Activated T-cell treated with anti-CD3 and anti-CD28 coated beads for 48 hours (primary cell): ENCODE data around the gene BAIAP2L1.

Experiments used
- DNase-seq: peaks from one replicate; pipeline ENCODE4 v3.0.0-alpha.2; 2020; ENCODE audit warnings: low read depth

The BAIAP2L1 gene

DNA sequence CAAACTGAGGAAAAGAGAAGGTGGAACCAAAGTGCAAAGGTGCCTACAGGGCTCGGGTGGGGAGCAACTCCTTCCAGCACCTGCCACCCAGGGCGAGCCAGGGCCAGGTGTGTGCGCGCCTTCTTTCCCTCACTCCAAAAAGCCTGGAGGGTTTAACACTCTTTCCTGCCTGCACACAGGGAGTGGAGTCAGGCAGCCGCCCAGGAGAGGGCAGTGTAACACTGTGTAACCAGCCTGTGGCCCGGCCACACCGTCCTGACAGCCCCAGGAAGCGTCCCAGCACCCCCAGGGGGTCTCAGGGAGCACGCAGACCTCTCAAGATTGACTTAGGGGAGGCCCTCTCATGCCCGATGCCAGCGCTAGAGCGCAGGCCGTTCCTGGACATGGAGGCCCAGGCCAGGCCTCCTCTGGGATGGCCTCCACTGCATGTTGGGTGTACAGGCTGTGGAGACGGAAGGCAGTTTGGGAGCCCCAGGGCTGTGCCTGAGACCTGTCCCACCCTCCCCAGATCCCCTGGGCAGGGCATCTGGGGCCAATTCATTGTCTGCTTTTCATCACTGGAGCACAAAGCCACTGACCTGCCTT lies 106.0 kb downstream of the BAIAP2L1 start:
- DNase-seq, result no peak

DNA sequence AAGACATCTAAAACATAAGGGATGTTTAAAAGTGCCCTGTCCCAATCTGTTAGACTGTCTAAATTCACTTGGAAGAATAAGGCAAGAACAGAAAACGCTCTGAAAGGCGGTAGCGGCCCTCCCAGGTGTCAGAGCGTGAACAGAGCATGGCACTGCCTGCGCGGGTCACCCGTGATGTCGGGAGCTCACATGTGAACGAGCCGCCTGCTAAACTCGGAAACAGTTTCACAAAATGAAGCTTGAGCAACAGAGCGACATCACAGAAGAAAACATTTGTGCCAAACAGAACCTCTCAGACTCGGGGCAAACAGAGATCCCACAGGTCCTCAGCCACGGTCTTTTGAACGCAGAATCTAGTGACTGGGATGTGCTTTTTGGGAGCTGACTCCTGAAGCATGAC lies 106.6 kb downstream of the BAIAP2L1 start:
- DNase-seq, result no peak

DNA sequence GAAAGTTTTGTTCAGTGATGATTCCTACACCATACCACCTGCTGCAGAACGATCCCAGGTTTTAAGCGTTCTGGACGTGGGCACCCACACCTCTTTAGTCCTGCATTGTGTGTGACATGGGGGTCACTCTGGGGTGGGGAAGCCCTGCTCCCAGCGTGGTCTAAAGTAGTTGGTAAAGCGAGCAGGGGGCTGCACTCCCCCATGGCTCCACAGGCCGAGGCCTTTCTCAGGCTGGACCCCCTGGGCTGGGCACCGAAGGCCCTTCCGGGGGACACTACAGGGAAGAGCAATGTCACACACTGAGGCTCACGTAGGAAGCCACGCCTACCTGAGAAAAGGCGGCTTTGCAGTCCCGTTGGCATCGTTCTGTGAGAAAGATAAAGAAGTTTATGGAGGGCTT lies 107.1 kb downstream of the BAIAP2L1 start:
- DNase-seq, result no peak

DNA sequence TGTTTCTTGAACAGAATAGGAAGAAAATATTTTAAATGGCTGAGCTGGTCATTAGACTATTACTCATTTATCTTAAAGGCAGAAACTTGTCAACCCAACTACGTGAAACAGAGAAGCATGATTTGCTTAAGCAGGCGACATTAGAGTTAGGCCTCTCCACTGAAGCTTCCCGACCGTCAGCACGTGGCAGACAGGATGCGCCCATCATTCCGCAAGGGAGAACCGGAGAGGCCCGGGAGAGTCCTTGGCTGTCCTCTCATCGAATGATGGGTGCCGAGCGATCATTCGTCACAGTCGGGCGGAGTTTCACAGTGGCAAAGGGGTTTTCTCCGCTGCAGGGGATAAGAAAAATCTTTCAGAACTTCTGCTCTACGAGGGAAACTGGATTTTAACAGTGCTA lies 107.6 kb downstream of the BAIAP2L1 start:
- DNase-seq, result no peak

DNA sequence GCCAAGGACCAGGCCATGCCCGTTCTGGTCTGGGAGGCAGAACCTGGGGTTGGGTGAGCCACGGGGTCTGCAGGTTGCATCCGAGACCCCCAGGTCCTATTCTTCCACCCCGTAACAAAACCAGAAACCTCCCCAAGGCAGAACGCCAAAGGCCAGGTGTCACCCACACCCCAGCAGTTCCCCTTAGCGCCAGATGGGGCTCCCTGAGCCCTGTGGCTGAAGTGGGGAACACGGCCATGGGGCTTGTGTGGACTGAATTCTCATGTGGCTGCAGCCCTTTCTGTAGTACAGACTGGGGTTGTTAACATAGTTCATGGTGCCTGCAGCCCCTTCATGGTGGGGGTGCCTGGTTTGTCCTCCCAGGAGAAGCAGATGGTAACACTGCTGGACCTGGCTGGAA lies 109.2 kb downstream of the BAIAP2L1 start:
- no peak for DNase-seq

DNA sequence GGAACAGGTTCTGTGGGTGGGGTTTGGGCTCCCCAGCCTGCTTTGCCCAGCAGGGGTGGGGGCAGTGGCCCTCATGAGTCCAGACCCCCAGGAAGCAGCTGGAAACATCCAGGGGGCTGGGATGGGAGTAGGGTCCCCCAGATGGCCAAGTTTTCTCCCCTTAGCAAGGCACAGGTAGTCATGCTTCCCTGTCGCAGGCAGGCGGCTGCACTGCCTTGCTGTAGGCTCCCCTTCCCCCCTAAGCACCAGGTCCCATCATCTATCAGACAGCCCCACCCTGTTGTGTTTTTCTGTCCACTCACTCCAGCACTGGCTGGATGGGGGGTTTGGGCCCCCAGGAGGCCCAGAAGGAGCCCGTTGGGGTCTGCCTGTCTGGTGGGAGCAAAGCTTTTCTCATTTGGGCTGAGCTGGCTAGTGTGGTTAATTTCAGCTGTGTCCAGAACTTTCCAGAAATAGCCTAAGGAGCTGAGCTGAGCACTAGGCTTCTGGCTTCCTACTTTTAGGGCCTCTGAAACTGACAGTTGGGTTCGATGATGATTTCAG lies 111.5 kb downstream of the BAIAP2L1 start:
- DNase-seq, result no peak

DNA sequence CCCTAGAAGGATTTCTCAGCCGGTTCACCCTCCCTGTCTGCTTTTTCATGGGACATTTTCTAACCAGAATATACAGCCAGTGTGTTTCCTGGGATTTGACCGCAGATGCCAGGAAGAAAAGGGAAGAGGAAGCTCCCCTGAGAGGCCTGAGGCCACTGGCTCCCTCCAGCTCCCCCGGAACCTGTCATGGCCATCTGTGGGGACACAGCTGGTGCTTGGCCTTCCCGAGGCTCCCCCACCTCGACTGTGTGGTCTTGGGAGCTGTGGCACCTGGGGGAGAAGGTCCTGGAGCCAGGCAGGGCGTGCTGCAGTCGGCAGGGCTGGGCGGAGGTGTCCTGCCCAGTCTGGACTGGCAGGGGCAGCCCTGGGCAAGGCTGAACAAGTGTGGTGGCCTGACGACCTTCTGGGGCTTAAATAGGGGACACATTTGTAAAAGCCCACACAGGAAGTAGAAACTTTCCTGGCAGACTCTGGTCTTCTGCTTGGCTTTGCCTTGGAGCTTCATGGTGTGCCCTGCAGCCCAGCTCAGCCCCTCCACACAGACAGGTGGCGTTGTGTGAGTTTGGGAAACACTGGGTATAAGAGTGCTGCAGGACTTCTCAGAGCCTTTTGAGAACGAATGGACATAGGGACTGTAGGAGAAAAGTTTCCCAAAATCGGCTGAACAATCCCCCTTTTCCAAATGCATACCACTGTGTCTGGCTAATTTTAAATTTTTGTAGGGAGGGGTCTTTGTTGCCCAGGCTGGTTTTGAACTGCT lies 112.6 kb downstream of the BAIAP2L1 start:
- DNase-seq, result no peak

DNA sequence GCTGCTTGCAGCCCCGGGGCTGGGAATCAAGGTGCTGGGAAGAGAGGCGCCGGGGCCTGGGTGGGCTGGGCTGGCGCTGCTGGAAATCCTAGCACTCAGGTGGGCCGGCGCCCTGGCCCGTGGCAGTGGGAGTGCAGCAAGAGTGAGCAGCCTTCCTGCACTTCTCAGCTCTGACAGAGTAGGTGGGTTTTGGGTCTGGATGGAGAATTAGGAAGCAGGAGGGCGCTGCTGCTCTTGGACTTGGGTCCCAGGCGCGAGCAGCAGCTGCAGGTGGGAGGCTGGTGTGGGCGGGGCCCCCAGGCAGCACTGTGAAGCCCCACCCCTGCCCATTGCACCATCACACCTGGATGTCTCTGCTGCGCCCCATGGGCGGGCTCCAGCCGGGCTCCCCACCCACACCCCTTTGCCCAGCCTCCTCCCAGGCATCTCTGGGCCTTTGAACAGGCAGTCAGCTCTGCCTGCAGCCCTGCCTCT lies 113.4 kb downstream of the BAIAP2L1 start:
- DNase-seq, result no peak

DNA sequence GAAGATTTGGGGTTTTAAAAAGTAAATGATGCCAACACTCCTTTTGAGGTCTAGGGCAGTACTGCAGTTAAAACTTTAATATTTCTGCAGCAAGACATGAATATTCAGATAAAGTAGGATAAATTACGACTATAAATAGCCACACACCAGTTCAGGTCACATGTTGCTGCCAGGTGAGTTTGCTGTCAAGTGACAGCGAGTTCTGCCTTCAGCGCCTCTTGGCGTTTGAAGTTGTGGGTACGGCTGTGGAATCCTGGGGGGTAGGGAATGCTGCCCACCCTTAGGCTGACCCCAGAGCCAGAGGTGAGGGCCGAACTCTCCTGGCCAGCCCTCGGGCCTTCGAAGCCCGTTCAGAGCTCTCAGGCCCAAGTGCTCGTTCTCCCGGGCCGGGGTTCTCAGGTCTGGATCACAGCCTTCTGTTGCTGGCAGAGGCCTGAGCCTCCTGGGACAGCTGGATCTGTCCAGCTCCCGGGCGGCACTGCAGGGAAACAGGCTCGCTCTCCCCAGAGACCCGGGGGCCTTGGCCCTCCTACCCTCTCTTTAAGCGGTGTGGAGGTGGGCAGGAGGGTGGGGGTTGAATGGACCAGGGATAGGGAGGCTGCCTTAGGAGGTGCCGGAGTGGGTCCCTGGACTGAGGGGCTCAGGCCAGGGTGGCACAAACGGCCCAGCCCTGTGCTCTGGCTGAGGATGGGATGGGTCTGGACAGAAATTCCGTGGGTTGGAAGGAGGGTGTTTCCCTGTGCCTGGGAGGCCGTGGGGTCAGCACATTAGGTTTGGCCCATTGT lies 114.0 kb downstream of the BAIAP2L1 start:
- no peak for DNase-seq

DNA sequence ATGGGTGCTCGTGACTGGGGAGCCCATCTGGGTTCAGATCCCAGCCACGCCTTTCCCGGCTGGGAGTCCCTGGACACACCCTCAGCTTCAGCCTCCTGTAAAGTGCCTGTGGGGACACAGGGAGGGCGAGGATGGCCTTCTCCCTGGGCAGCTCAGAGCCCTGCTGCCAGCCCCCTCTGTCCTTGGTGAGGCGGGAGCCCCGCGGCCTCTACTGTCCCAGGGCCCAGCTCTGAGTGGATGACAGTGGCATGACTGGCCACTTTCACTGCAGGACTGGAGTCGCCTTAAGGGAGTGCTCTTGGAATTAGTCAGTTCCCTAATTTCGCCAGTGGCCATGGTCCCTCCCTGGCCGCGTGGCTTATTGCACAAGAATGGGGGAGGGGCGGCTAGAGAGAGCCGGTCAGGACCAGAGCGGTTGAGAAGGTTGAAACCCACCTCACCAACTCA lies 114.8 kb downstream of the BAIAP2L1 start:
- DNase-seq, result no peak

DNA sequence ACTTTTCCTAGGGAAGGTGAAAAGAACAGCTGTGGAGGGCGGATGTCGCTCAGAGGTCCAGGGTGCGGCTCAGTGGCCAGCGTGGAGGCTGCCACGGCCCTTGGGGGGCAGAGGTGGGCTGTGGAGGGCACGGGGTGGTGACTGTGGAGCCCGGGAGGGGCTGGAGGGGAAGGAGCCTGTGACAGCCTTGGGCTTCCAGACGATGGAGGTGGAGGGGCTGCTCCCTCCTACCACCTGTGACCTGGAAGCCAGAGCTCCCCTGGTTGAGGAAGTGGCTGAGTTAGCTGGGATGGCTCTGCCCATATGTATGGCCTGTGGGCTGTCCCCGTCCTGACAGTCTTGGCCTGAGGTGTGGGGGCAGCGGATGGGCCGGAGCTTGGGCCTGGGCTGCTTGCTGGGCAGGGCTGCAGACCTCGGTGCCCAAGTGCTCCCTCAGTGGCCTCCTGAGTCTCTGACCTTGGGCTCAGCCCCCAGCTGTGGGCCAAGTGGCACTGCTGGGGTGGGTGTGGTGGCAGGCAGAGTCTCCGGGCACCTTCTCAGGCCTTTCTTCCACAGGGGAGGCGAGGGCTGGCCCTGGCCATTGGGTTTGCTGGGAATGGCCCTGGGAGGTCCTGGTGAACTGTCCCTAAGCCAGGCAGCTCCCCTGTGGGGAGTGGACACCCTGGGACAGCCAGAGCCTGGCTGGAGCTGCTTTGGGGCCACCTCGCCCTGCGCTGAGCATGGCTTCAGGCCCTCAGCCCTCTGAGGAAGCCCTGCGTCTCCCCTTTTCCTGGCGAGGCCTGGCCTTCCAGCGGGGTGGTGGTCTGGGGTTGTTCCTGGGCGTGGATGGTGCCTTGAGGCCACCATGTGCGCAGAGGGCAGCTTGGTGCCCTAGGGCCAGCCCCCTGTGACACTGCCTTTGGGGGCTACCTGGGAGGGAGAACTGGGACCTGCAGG lies 115.5 kb downstream of the BAIAP2L1 start:
- DNase-seq, result no peak

DNA sequence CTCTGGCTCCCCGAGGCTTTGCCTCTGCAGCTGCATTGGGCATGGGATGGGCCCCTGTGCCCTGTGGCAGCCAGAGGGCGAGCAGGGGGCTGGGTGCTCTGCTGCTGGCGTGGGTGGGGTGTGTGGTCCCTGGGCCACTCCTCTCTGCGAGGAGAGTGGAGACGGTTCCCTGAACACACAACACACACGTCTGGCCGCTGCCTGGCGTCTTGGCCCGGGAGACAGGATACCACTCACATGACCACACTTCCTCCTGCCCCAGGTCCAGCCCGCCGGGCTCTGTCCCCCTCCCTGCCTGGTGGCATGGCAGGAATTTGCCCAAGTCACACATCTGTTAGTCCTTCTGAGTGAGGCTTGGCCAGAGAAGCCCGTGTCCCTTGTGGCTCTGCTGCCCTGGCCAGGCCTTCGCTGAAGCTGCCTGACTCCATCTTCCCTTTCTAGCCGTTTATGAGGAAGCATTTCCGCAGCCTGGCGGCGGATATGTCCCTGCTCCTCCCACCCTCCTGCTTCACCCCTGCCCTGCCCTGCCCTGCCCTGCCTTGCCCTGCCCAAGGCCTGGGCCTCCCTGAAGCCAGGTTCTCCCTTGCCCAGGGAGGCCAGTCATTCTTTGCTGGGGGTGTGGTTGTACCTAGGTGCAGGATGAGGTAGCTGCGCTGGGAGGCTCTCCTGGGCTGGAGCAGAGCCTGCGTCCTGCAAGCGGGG lies 116.4 kb downstream of the BAIAP2L1 start:
- DNase-seq, result no peak

DNA sequence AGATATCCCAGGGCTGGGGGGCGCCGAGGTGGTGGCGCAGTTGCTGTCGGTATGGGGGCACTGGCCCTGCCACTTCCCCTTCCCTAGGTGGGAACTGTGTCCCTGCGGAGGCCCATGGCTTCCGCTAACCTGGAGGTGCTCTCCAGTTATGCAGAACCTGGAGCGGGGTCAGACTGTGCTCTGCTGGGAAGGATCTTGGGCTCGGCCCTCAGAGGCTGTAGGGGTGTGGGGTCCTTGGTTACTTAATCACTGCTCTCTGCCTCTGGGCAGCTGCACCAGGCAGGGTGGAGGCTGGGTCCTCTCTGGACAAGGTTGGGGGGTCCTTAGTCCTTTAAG lies 117.0 kb downstream of the BAIAP2L1 start:
- DNase-seq, result no peak

DNA sequence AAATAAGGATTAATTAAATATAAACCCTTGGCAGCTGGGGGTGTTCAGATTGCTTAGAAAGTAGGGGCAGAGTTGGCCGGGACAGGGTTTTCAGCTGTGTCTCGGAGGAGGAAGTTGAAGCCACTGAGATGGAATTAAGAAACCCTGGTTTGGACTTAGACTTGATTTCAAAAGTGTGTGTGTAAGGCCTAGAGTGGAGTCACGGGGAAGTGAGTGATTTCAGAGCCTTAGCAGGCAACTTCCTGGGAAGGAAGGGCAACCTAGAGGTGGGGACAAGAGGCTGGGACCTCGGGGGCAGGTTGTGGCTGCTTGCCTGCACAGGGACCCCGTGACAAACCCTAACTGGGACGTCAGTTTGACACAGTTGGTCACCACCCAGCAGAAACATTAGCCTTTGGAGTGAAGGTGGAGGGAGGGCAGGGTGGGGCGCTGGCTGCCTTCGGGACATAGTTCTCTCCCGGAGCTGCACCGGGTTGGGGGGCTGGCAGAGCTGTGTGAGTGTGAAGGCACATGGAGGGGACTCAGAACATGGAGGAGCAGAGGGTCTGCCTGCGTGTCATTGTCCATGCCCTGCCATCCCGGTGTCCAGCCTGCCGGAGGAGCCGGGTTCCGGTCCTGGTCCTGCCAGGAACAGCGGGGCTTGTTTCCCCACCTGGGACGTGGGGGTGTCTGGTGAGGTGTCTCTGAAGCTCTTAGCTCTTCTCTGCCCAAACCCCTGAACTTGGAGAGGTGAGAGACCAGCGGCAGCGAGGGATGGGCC lies 117.6 kb downstream of the BAIAP2L1 start:
- DNase-seq, result no peak

DNA sequence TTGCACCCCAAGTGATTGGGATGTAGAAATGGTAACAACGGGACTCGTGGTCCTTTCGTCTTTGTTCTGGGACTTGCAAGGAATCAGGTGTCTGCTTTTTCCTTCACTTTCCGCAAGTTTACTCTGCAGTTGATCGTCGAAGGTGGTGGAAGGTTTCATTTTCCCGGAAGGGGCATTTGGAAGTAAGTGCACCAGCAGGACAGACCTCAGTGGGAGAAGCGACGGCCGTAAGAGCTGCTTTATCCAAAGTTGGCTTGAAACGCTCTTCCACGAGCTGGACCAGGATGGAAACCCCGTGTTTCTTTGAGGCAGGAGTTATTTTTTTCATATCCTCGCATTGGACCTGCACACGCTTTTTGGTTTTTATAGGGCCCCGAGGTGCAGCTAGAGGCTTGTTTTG lies 118.2 kb downstream of the BAIAP2L1 start:
- DNase-seq, result no peak

DNA sequence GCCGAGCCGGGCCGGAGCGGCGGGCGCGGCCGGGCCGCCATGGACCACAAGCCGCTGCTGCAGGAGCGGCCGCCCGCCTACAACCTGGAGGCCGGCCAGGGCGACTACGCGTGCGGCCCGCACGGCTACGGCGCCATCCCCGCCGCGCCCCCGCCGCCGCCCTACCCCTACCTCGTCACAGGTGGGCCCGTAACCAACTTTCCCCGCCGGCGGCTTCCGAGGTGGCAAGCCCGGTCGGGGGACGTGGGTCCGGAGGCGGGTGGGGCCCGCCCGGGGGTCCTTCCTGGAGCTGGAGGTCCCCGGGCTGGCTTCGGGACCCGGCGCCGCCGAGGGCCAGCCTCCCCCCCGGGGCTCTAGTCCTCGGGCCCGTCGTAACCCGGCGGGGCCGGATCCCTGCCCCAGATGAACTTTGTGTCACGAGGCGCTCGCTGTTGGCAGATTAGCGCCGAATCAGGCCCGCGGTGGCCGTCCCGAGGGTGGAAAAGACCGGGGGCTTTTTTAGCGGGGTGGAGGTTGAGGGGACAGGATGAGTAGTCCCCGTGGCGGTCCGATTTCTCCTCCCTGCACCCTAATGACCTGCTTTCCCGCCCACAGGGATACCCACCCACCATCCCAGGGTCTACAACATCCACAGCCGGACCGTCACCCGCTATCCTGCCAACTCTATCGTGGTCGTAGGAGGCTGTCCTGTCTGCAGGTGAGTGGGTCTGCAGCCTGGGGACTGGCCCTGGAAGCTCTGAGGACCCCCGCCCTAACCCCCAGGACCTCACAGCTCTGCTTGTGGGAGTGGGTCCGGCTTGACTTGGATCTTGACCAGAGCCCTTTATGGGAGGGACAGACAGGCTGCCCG lies 118.9 kb downstream of the BAIAP2L1 start:
- DNase-seq, result peak; percentile 15

DNA sequence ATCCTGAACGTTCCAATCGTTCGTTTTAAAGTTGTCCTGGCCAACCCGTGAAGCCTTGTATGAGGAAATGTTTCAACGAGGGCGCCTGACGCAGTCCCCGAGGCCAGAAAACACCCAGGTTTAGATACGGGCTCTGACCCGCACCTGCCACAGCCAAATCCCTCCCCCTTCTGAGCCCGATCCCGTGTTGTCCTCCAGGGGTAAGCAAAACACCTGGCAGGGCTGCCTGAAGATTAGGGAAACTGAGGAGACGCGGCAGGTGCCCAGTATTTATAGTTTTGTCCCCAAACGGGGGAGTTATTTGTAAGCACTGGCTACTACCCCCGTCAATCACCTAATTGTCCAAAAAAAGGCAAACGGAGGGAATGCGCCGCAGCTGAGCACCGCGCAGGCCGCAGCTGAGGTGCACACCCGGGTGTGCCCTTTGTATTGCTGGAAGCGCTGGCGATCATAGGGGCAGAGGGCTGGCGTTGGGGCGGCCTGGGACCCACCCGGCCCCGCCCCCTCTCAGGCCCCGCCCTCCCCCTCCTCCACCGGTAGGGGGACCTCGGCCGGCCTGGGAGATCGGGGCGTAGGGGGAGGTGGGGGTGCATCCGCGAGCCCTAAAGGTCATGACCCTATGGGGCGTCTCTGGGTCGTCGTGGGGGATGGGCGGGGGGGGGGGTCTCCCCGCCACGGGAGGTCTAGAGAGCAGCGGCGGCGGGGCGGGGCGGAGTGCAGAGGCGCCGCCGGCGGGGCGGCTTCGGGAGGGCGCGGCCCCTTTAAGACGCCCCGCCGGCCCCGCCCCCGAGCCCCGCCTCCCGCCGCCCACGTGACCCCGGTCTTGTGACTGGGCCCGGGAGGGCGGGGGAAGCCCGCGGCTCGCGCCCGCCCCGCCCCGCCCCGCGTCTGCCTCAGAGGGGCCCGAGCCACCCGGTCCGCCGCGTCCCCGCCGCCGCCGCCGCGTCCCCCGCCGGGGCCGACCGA lies 119.8 kb downstream of the BAIAP2L1 start, which contains the start of gene BRI3:
Gene BRI3 (plus strand): TSS at position 896 of the 966 bp plus-strand sequence. CDS start 110 bp downstream, outside the sequence.
- peak; percentile 86 for DNase-seq

DNA sequence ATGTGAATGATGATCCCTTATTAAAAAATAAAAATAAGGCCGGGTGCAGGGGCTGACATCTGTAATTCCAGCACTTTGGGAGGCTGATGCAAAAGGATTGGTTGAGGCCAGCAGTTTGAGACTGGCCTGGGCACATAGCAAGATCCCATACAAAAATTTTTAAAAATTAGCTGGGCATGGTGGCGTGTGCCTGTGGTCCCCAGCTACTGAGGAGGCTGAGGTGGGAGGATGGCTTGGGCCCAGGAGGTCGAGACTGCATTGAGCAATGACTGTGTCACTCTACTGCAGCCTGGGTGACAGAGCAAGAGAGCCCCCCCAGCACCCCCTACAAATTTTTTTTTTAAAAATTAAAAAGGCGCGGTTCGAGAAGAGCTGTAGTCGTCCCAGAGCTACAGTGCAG lies 120.6 kb downstream of the BAIAP2L1 start:
- no peak for DNase-seq
